Neuron (in vitro differentiated cells): Measurements from ENCODE around the gene THSD7B.

Source experiments
- H2AFZ ChIP-seq: one replicate; pipeline ENCODE4 v1.6.1; 2013; ENCODE audit warnings: low read depth, mild to moderate bottlenecking, inconsistent platforms, low read length, moderate library complexity
- H3K27me3 ChIP-seq: one replicate; pipeline ENCODE4 v1.6.1; 2013; ENCODE audit warnings: low read length; ENCODE audit not compliant: insufficient read depth
- H3K36me3 ChIP-seq: one replicate; pipeline ENCODE4 v1.6.1; 2013; ENCODE audit warnings: low read length; ENCODE audit not compliant: insufficient read depth
- H3K4me1 ChIP-seq: one replicate; pipeline ENCODE4 v1.6.1; 2013; ENCODE audit warnings: low read length; ENCODE audit not compliant: insufficient read depth
- H3K4me3 ChIP-seq: 2 replicates; pipeline ENCODE4 v1.5.1; 2013; ENCODE audit warnings: mild to moderate bottlenecking, low read length, moderate library complexity
- H3K9me3 ChIP-seq: one replicate; pipeline ENCODE4 v1.6.1; 2013; ENCODE audit warnings: low read length

THSD7B gene

GRCh38 chr2:136770384-136770783, 5.0 kb downstream of the THSD7B start:
- H3K27me3 ChIP-seq, result peaks cover 35% of the 10 kb centered on the region
- H3K4me3 ChIP-seq, result no peak overlapping the region
- no peaks in the 10 kb centered on the region for H3K36me3 ChIP-seq
- H2AFZ ChIP-seq, result no peak overlapping the region
- peaks cover 8% of the 10 kb centered on the region for H3K4me1 ChIP-seq
- H3K9me3 ChIP-seq, result no peaks in the 10 kb centered on the region

GRCh38 chr2:136777391-136777790, 12.0 kb downstream of the THSD7B start:
- Histone ChIP-seq H3K27me3 (no peaks in the 10 kb centered on the region), H3K4me3 (no peak overlapping the region), H3K4me1 (peaks cover 8% of the 10 kb centered on the region), H3K36me3 (no peaks in the 10 kb centered on the region), H2AFZ (no peak overlapping the region), H3K9me3 (no peaks in the 10 kb centered on the region)

GRCh38 chr2:136783856-136784255, 18.5 kb downstream of the THSD7B start:
- H3K4me3 ChIP-seq, result no peak overlapping the region
- H3K27me3 ChIP-seq, result no peaks in the 10 kb centered on the region
- no peaks in the 10 kb centered on the region for H3K36me3 ChIP-seq
- H3K4me1 ChIP-seq, result no peaks in the 10 kb centered on the region
- H3K9me3 ChIP-seq, result no peaks in the 10 kb centered on the region
- no peak overlapping the region for H2AFZ ChIP-seq

GRCh38 chr2:136785215-136785614, 19.9 kb downstream of the THSD7B start:
- no peaks in the 10 kb centered on the region for H3K27me3 ChIP-seq
- no peaks in the 10 kb centered on the region for H3K9me3 ChIP-seq
- no peak overlapping the region for H2AFZ ChIP-seq

GRCh38 chr2:136787970-136788369, 22.6 kb downstream of the THSD7B start:
- H3K4me3 ChIP-seq, result no peak overlapping the region
- H3K36me3 ChIP-seq, result no peaks in the 10 kb centered on the region
- H3K9me3 ChIP-seq, result no peaks in the 10 kb centered on the region

More at GRCh38 chr2:136785215-136785614, 19.9 kb downstream of the THSD7B start:
- no peaks in the 10 kb centered on the region for H3K4me1 ChIP-seq
- H3K4me3 ChIP-seq, result no peak overlapping the region
- H3K36me3 ChIP-seq, result no peaks in the 10 kb centered on the region

GRCh38 chr2:136796339-136796738, 31.0 kb downstream of the THSD7B start:
- no peaks in the 10 kb centered on the region for H3K9me3 ChIP-seq
- no peaks in the 10 kb centered on the region for H3K4me1 ChIP-seq
- no peaks in the 10 kb centered on the region for H3K36me3 ChIP-seq
- no peak overlapping the region for H2AFZ ChIP-seq
- no peaks in the 10 kb centered on the region for H3K27me3 ChIP-seq
- H3K4me3 ChIP-seq, result no peak overlapping the region

More at GRCh38 chr2:136787970-136788369, 22.6 kb downstream of the THSD7B start:
- no peaks in the 10 kb centered on the region for H3K4me1 ChIP-seq
- H2AFZ ChIP-seq, result no peak overlapping the region
- H3K27me3 ChIP-seq, result no peaks in the 10 kb centered on the region

GRCh38 chr2:136798766-136799165, 33.4 kb downstream of the THSD7B start:
- Histone ChIP-seq H3K4me3 (no peak overlapping the region), H3K27me3 (no peaks in the 10 kb centered on the region), H3K4me1 (no peaks in the 10 kb centered on the region), H3K9me3 (no peaks in the 10 kb centered on the region), H2AFZ (no peak overlapping the region), H3K36me3 (no peaks in the 10 kb centered on the region)

- Histone ChIP-seq H3K4me3 (no peak overlapping the region), H2AFZ (no peak overlapping the region), H3K27me3 (no peaks in the 10 kb centered on the region), H3K36me3 (no peaks in the 10 kb centered on the region), H3K4me1 (no peaks in the 10 kb centered on the region), H3K9me3 (no peaks in the 10 kb centered on the region)
These were observed 36.3 kb downstream of the THSD7B start for GRCh38 chr2:136801661-136802060.

GRCh38 chr2:136809998-136810397, 44.7 kb downstream of the THSD7B start:
- H3K27me3 ChIP-seq, result no peaks in the 10 kb centered on the region
- H3K4me3 ChIP-seq, result no peak overlapping the region
- H3K36me3 ChIP-seq, result no peaks in the 10 kb centered on the region
- no peaks in the 10 kb centered on the region for H3K9me3 ChIP-seq
- no peaks in the 10 kb centered on the region for H3K4me1 ChIP-seq
- no peak overlapping the region for H2AFZ ChIP-seq

GRCh38 chr2:136818839-136819238, 53.5 kb downstream of the THSD7B start:
- H3K9me3 ChIP-seq, result no peaks in the 10 kb centered on the region
- H2AFZ ChIP-seq, result no peak overlapping the region
- no peaks in the 10 kb centered on the region for H3K27me3 ChIP-seq
- H3K4me3 ChIP-seq, result no peak overlapping the region
- H3K4me1 ChIP-seq, result no peaks in the 10 kb centered on the region
- no peaks in the 10 kb centered on the region for H3K36me3 ChIP-seq

GRCh38 chr2:136823291-136823690, 57.9 kb downstream of the THSD7B start:
- no peaks in the 10 kb centered on the region for H3K4me1 ChIP-seq
- H3K9me3 ChIP-seq, result no peaks in the 10 kb centered on the region
- no peak overlapping the region for H3K4me3 ChIP-seq
- H3K27me3 ChIP-seq, result no peaks in the 10 kb centered on the region
- no peaks in the 10 kb centered on the region for H3K36me3 ChIP-seq
- H2AFZ ChIP-seq, result no peak overlapping the region

- H3K9me3 ChIP-seq, result no peaks in the 10 kb centered on the region
- H3K4me1 ChIP-seq, result no peaks in the 10 kb centered on the region
- no peaks in the 10 kb centered on the region for H3K27me3 ChIP-seq
- no peaks in the 10 kb centered on the region for H3K36me3 ChIP-seq
- no peak overlapping the region for H3K4me3 ChIP-seq
- H2AFZ ChIP-seq, result no peak overlapping the region
These were observed 62.8 kb downstream of the THSD7B start for GRCh38 chr2:136828162-136828561.

GRCh38 chr2:136828774-136829173, 63.4 kb downstream of the THSD7B start:
- no peaks in the 10 kb centered on the region for H3K9me3 ChIP-seq
- no peaks in the 10 kb centered on the region for H3K27me3 ChIP-seq
- H3K4me3 ChIP-seq, result no peak overlapping the region
- H2AFZ ChIP-seq, result no peak overlapping the region
- no peaks in the 10 kb centered on the region for H3K4me1 ChIP-seq
- H3K36me3 ChIP-seq, result no peaks in the 10 kb centered on the region

GRCh38 chr2:136844546-136844945, 79.2 kb downstream of the THSD7B start:
- no peaks in the 10 kb centered on the region for H3K4me1 ChIP-seq
- H3K36me3 ChIP-seq, result no peaks in the 10 kb centered on the region
- H2AFZ ChIP-seq, result no peak overlapping the region
- no peaks in the 10 kb centered on the region for H3K27me3 ChIP-seq
- no peaks in the 10 kb centered on the region for H3K9me3 ChIP-seq
- no peak overlapping the region for H3K4me3 ChIP-seq
